Ramos (cell line): Measurements from ENCODE around the gene LDLRAD3.

Experiments used
- in situ Hi-C: fragments of 300-500 bp; cut with MboI; formaldehyde crosslinking; loops from one replicate; pipeline ENCODE4 v1.14.3; 2022; ENCODE audit warnings: low sequenced_read_pairs; ENCODE audit not compliant: unreplicated experiment

Gene LDLRAD3

DNA sequence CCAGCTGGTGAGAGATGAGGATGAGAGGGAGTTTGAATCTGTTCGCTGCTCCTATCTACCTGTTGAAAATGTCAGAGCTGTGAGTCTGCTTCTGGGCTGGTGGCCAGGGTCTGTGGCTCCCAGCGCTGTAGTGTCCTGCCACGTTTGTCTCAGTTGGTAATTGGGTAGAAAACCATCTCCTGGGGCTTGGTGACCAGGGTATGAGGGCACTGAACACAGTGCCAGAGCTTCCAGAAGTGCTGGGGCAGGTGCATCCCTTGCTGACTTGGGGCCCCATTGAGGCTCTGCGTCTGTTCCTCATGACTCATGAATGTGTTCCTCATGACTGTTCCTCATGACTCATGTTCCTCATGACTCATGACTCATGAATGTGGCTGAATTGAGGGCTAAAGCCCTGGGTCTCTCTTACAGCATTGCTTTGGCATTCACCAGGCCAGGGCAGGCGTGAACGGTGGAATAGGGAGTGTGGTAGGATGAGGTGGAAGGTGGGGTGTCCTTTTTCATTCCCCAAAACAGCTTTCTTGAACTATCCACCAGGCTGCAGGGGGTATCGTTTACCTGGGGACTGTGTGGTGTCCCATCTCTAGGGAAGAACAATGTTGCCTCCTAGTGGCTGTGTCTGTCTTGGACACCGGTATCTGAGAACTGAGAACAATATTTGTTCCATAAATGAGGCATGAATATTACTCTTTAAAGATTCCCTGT is 205.8 kb downstream of the LDLRAD3 start:
- in situ Hi-C loops, result no loop called here

DNA sequence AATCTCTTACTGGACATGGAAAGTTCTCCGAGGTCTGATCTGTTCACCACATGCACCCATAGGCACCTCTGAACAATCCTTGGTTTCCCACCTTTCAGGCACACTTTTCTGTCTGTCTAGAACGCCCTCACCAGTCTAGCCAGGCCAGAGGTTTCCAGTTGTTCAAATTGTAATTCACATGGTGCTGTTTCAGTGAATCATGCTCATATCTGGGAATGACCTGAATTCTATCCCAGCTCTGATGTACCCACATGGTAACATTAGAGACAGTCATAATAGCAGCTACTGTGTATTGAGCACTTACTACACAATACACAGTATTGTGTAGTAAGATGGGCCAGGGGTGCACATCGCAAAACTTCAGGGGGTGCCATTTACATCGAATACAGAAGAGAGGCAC is 207.1 kb downstream of the LDLRAD3 start:
- in situ Hi-C loops, result no loop called here

DNA sequence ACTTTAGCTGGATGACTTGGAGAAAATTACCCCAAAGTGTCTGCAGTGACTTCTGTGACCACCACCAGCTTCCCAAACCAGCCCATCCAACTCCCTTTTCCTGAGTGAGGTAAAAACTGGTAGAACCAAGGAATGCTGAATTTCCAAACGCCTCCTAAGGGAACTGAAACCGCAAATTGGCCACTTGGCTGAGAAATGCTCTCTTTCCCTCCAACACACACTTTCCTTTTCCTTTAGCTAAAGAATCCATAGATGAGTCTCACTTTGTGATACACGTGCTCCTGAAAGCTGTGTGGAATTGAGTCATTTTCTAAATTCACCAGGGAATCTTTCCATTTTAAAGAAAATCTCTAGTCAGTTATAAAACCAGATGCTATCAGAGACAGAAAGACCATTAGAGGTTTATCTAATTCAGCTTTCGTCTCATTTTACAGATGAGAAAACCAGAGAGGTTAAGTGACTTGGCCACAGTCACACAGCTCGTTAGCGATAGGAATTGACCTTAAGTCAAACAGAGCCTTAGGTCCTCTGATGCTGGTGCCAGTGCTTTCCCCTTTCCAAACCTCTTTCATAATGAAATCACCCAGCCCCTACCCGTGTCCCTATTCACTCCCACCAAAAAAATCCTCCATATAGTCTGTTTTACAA is 208.2 kb downstream of the LDLRAD3 start:
- in situ Hi-C loops, result no loop called here

DNA sequence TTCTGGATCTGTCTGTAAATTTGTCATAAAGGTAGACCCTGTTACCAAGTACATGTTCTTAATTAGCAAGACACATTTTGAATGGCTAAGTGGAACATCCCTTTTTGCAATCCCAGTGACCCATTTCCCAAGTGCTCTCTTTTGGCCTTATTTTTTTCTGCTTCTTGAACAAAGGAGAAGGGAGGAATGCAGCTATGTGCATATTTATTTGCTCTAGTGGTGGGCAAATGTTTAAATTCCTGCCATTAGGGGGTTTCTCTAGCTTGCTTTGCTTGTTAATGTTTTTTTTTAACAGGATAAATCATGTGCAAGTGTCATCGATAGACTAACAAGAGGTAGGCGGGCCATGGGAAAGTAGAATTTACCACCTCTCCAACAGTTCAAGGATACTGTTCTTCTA is 209.7 kb downstream of the LDLRAD3 start:
- in situ Hi-C loops, result no loop called here

DNA sequence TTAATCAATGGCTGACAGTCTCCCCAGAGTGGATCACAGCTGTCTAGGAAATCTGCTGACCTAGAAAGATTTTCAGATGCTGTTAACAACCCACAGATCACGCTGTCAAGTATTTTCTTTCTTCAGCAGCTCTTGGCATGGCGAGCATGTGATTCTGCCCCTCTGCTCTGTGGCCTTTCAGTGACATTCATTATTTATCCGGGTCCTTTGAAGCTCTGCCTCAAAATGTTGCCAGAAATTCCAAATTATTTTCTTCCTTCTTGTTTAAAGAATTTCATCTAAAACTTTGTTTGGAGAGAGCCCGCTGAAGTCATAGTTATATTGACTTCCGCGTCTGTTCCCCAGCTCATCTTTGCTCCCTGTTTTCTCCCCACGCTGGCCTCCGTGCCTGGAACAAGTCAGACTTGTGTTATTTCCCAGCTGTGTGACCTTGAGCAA is 211.3 kb downstream of the LDLRAD3 start:
- in situ Hi-C loops, result no loop called here

DNA sequence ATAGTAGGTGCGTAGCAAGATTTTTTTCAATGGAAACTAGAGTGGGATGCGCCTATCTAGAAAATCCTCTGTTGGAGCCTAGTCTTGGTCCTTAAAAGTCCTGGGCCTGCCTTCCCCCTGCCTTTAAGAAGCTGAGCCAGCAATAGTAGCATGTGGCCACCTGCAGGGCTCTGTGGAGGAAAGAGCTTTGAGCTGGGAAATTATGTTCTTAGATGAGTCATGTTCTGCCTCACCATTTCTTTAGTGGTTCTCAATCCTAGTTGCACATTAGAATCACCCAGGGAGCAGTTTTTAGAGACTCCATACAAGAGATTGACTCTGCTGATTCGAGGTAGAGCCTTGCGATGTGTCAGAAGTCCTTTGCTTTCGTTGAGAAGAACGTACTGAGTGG is 211.9 kb downstream of the LDLRAD3 start:
- in situ Hi-C loops, result no loop called here

DNA sequence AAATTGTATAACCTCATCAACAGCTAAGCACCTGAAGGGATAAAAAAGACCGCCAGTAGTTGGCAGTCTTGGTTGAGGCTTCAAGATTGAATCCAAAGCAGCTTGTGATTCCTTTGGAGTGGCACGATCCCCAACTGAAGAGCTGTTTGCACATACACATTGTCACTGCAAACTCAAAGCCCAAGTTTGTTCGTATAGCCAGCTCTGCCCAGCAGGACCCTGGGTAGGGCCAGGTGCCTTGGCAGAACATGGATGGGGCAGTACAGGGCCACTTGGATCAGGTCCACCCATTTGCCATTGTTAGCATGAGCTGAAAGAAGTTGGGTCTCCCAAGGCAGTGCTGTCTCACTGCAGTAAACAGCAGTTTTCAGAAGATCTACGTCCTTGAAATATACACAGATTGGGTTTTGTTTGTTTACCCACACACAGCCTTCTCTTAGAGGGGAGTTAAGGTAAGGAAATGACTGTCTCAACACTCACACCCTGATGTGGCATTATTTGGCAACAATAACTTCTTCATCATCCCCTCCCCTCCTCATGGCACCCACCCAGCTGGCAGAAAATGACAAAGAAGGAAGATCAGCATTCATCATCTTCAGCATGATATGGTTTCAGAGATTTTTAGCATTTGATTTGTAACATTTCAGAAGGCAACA is 212.4 kb downstream of the LDLRAD3 start:
- in situ Hi-C loops, result no loop called here

DNA sequence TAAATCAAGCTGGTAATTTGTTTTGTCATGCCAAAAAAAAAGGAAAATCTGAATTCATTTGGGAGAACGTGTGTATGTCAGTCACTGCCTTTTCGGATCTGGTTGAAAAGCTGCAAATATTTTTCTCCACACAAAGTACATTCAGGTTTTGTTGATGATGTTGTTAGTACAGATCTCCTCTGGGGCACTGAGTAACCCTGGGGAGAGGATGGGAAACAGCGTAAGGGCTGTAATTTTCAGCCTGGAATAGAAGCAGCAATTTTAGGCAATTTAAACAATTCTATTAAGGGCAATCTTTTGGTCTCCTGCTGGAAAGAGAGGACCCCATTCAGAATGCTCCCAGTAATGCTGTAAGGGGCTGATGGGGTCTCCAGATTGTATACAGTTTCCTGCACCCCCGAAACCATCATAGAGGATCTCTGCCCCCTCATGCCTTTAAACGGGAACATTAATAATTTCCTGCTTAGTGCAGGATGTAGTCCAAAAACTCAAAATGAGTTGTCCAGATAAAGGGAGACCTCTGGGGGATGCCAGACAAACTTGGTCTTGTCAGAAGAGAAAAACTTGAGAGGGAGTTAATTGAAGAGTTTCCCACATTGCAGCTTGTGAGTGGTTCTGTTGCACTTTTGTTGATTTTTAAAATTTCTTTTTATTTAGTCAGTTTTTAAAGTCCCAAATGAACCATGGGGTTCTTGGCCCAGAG is 213.1 kb downstream of the LDLRAD3 start:
- in situ Hi-C loops, result no loop called here

DNA sequence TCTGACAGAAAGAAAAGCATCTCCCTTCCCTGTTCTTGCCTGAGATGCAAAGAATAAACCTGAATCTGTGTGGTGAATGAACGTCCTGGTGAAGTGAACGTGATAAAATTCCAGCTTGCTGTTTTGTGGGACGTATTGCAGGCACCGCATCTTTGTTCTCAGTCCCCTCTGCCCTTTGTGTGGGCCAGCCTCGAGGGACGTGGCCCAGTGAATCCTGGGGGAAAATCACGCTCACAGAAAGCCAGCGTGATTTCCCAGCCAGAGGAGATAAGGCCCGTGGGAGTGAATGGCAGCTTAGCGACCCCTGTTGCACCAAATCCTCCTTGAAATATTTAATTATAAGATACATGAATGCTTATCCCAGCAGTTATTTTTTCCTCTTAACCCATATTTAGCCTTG is 216.2 kb downstream of the LDLRAD3 start:
- in situ Hi-C loops, result no loop called here

DNA sequence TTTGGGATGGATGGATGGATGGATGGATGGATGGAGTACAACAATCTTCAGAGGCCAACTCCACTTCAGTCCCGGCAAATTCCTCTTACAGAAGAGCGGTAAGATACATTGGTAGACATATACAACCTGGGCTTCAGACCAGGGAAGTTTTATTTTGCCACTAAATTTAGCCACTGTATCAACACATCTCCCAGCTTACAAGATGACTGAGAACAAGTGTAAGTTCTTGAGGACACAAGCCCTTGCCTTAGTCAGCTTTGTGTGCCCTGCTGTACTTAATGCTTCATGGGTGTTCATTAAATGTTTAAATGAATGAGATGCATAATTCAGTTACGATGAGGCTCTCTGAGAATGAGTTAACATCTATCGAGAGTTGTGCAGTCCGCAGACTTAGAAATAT is 217.7 kb downstream of the LDLRAD3 start:
- in situ Hi-C loops, result no loop called here

DNA sequence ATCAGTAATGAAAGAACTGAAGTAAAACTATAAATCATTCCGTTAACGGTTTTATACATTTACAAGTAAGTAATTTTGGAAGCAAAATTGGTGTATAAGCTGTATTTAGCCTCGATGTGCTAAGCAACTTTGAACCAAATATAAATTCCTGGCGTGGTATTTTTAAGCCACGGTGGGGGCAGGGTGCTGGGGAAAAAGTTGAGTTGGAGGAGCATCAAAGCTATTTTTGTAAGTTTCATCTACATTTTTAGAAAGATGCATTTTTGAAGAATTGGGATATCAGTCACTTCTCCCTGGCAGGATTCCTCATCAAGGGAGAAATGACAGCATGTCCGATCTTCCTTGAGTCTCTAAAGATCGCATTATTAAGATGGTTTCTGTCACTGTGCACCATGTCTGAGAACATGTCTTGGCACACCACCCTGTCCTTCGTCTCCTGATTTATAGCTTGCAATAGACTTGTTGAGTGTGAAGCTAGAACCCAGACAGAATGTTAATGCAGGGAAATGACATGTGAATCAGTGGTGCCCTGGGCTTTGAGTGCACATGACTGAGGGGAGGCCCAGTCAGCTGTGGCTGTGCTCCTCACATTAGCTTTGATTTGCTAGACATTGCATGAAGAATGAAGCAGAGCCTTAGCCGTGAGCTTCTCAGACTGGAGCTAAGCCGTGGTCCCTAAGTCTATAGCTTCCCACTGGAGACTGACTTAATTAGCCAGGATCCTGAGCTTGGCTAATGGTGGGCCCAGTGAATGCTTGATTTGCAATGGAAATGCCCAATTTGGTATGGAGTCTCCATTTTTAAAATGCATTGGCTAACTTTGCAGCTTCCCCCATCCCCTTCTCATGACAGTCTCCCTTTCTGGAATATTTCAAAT is 218.4 kb downstream of the LDLRAD3 start:
- in situ Hi-C loops, result no loop called here

DNA sequence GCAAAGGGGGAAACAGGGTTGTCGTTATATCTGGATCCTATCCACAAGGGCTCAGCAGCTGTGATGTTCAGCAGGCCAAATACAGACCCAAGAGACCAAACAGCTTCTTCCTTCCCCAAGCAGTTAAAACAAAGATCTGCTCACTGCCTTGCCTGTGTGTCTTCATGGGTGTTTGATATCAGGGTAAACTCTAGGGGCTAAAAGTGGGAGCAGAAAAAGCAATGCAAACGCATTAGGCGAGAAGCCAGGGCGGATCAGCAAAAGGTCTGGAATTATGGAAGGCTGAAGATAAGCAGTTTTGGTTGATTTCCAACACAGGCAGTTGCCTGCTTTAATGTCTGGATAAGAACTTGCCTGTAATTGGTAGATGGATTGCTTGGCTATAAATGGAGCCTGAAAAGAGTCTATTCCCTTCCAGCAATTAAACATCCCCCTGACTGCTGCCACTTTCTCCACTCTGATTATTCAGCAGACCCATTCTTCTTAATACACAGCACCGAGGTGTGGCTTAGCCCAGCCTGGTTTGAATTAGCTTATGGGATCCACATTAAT is 219.1 kb downstream of the LDLRAD3 start:
- in situ Hi-C loops, result no loop called here

DNA sequence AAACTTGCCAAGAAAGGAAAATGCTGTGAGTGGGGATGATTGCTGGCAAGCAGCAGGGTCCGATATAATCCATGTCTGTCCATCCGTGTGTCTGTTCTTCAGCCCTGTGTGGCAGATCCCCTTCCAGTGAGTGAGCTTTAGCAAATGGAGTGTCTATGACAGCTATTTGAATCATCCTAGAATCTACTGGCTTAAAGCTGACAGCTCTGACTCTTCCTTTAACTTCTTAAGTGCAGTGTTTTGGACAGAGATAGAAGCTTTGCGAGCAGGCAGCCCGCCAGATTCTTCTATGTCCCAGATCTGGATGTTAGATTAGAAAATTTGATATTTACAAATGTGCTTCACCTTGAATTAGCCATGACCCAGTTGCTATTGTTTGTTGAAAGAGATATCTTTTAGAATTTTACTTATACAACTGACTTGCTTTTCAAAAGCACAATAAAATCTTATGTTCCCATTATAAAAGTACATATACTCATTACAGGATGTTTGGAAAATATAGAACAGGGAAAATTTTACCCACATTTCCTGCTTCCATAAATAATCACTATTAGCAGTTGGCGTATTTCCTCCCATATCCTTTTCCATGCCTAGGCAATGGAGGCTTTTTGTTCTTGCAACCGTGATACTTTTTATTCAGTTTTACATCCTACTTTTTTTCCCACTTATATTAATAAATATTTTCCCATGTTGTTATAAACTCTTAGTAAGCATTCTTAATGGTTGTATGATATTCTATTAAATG is 220.8 kb downstream of the LDLRAD3 start:
- in situ Hi-C loops, result no loop called here

DNA sequence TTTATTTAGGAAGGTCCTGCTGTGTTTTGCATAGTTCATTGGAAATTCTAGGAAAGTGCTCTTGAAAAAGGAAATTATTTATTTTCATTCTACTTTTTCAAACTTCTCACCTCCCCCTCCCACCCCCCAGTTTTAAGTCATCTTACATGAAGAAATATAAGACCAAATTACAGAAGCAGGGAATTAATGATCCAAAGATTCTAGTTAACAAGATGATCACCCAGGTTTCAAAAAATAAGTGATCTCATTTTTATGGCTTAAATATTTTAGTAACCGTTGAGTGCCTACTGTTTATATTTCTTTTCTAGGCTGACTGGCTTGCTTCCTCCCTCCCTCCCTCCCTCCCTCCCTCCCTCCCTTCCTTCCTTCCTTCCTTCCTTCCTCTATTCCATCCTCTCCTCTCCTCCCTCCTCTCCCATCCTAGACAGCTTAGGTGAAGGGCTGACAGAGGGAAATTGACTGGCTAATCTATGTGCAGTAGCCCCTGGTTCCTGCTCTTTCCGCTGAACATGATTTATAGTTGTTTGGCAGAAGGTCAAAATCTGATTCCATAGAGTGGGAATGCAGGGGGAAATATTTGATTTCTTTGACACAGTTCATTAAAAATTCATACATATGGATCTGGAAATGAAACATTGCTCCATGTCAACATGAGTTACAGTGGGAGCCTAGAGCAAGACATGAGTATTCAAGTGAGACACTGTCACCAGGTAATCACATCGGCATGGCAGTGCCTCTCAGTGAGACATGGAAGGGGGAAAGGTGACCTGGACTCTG is 221.9 kb downstream of the LDLRAD3 start:
- in situ Hi-C loops, result no loop called here

DNA sequence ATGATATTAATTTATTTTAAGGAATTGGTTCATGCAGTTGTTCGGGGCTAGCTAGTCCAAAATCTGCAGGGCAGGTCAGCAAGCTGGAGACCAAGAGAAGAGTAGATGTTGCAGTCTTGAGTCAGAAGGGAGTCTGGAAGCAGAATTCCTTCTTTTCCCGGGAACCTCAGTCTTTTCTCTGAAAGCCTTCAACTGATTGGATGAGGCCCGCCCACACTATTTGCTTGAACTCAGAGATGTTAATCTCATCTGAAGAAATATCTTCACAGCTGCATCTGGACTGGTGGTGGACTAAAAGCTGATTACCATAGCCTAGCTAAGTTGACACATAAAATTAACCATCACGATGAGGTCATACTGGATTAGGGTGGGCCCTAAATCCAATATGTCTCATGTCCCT is 223.2 kb downstream of the LDLRAD3 start:
- in situ Hi-C loops, result no loop called here

DNA sequence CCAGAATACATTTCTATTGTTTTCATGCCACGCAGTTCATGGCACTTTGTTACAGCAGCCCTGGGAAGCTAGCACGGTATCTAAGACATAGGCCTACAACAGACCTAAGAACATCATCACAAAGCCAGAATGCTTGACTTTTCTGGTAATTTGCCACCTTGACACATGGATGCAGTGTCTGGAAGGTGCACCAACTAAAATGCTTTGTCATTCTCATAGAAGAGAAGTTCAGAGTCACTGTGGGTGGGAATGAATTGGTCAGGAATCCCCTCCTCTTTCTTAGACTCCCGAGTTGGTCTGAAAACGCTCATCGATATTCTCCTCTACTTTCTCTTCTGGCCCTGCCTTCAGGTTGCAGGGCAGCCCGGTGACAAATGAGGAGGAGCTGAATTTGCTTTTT is 223.9 kb downstream of the LDLRAD3 start:
- in situ Hi-C loops, result no loop called here

DNA sequence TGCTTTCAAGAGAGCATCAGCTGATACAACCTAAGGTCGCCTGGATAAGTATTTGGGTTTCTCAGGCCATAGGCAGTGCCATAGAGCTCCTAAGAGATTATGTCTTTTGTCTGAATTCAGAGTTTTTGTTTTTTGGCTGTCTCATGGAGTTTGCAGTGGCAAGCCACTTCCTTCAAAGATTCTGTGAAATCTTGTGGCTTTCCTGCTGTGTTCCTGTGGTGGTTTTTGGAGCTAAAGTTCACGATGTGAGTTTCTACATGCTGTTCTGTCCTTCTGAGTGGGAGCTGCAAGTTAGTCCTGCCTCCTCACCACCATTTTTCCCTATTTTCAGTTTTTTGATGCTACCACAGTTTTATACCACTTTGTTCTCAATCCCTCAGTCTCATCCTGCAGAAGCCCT is 234.0 kb downstream of the LDLRAD3 start:
- in situ Hi-C loops, result no loop called here
